K562 (cell line): ENCODE results near the gene MINAR1. TPM values are rescaled to one million over a fixed set of nuclear protein-coding genes. Genes with fewer than 3 reads are reported as not detected.

ENCODE experiments used
- ATAC-seq: fragments of 200-7000 bp; cut with Tn5 transposase; 3 replicates; pipeline ENCODE4 v1.9.1; 2020; ENCODE audit warnings: moderate library complexity
- BruUV-seq: library from RNA; stranded (reverse); fragments of 400-500 nt; replicated peaks from 2 replicates; lab custom pipeline; 2021; lab: Mats Ljungman, UMichigan
- CTCF ChIA-PET: fragments of 300-600 bp; formaldehyde crosslinking; extraction: SDS; loops from one replicate; lab custom pipeline; 2021; ENCODE audit warnings: low intra/inter-chr PET ratio; lab: Yijun Ruan, JAX
- POLR2A ChIA-PET: fragments of 300-600, 350-650 bp; sonication (Branson Sonifier 250); formaldehyde crosslinking; extraction: SDS; loops from one replicate; lab custom pipeline; 2021; ENCODE audit warnings: antibody characterized with exemption, inconsistent platforms; lab: Yijun Ruan, JAX
- DNase-seq, 4 experiments: peaks; one replicate each; pipeline versions ENCODE4 v3.0.0 to v3.0.0-alpha.2; 2011 to 2018; ENCODE audit warnings: low spot score in 3 of 4, mixed read lengths in 3 of 4; ENCODE audit errors: extremely low read depth in 1 of 4
- FAIRE-seq: peaks from 2 replicates; lab custom pipeline; 2011; peaks lifted over from hg19 to GRCh38; lab: Jason Lieb, UNC
- H2AFZ ChIP-seq: 2 replicates; pipeline ENCODE4 v1.6.0; 2011; ENCODE audit warnings: low read depth, low read length, control low read depth, inconsistent platforms
- H3K27ac ChIP-seq: fragments of 200-600 bp; 3 replicates; pipeline ENCODE4 v1.8.0; 2011; ENCODE audit warnings: low read depth, mild to moderate bottlenecking, control low read depth, inconsistent platforms, low read length, moderate library complexity, mixed read lengths; ENCODE audit errors: extremely low read depth
- H3K27me3 ChIP-seq, 2 experiments: fragments of 300-600 bp in 1 of 2; 2 replicates in 1 of 2; 3 replicates in 1 of 2; pipeline versions ENCODE4 v1.6.0 to v1.8.0; 2011; ENCODE audit warnings: inconsistent platforms in 2 of 2, low read length in 2 of 2, mild to moderate bottlenecking in 1 of 2, mixed read lengths in 1 of 2, moderate library complexity in 1 of 2; ENCODE audit not compliant: control insufficient read depth in 2 of 2, insufficient read depth in 2 of 2
- H3K36me3 ChIP-seq: fragments of 300-600 bp; 3 replicates; pipeline ENCODE4 v1.8.0; 2011; ENCODE audit warnings: mild to moderate bottlenecking, low read length, inconsistent platforms; ENCODE audit not compliant: control insufficient read depth, insufficient read depth
- H3K4me1 ChIP-seq, 2 experiments: fragments of 200-600 bp in 1 of 2; replicated peaks in 1 of 2; 2 replicates in 1 of 2; 3 replicates in 1 of 2; pipeline versions ENCODE4 v1.5.1 to v1.8.0; 2011; ENCODE audit warnings: inconsistent platforms in 2 of 2, low read length in 2 of 2, mild to moderate bottlenecking in 1 of 2, mixed read lengths in 1 of 2, moderate library complexity in 1 of 2; ENCODE audit not compliant: control insufficient read depth in 2 of 2, insufficient read depth in 2 of 2
- H3K4me2 ChIP-seq: 2 replicates; pipeline ENCODE4 v1.6.1; 2011; ENCODE audit warnings: low read length, control low read depth, inconsistent platforms, mixed read lengths; ENCODE audit not compliant: insufficient read depth
- H3K4me3 ChIP-seq: fragments of 200-600 bp; sonication (generic), shearing (Covaris generic); 2 replicates; pipeline ENCODE4 v1.5.1; 2016; ENCODE audit warnings: control low read depth, inconsistent platforms
- H3K79me2 ChIP-seq: fragments of 200-600 bp; 3 replicates; pipeline ENCODE4 v1.8.0; 2011; ENCODE audit warnings: low read length, inconsistent platforms; ENCODE audit not compliant: control insufficient read depth, insufficient read depth
- H3K9ac ChIP-seq, 2 experiments: 2 replicates each; pipeline versions ENCODE4 v1.6.0 to v1.6.1; 2011; ENCODE audit warnings: low read depth in 2 of 2, low read length in 2 of 2, control low read depth in 1 of 2, inconsistent platforms in 1 of 2, mild to moderate bottlenecking in 1 of 2, mixed read lengths in 1 of 2; ENCODE audit not compliant: insufficient read depth in 1 of 2
- H3K9me1 ChIP-seq: one replicate; pipeline ENCODE4 v1.6.0; 2011; ENCODE audit warnings: inconsistent platforms, mild to moderate bottlenecking, low read length, moderate library complexity; ENCODE audit not compliant: control insufficient read depth, insufficient read depth
- H3K9me3 ChIP-seq: replicated peaks from 2 replicates; pipeline ENCODE4 v1.5.1; 2011; ENCODE audit warnings: low read depth, low read length, inconsistent platforms; ENCODE audit not compliant: control insufficient read depth, insufficient read depth
- H4K20me1 ChIP-seq: replicated peaks from 2 replicates; pipeline ENCODE4 v1.6.1; 2011; ENCODE audit warnings: low read length, inconsistent platforms, mixed read lengths; ENCODE audit not compliant: control insufficient read depth, insufficient read depth
- ADNP ChIP-seq: fragments of 200-800 bp; sonication (Bioruptor generic); IDR thresholded peaks from 2 replicates; pipeline ENCODE4 v1.6.1; 2016; ENCODE audit warnings: missing genetic modification characterization, missing compliant biosample characterization
- DLX4 ChIP-seq: fragments of 250-450 bp; sonication (Bioruptor Pico); IDR thresholded peaks from 2 replicates; pipeline ENCODE4 v1.6.1; 2021; ENCODE audit warnings: mild to moderate bottlenecking
- ESRRB ChIP-seq: fragments of 250-450 bp; sonication (Bioruptor Pico); IDR thresholded peaks from 2 replicates; pipeline ENCODE4 v1.5.0; 2020; ENCODE audit warnings: mild to moderate bottlenecking, moderate library complexity, borderline replicate concordance
- KLF16 ChIP-seq: IDR thresholded peaks from 2 replicates; pipeline ENCODE4 v1.6.1; 2016; ENCODE audit warnings: antibody characterized with exemption
- PPARD ChIP-seq: fragments of 250-450 bp; sonication (Bioruptor Pico); IDR thresholded peaks from 2 replicates; pipeline ENCODE4 v1.8.0; 2022; ENCODE audit warnings: inconsistent platforms, mild to moderate bottlenecking, moderate library complexity
- RBM34 ChIP-seq: fragments of 200-400 bp; formaldehyde crosslinking; IDR thresholded peaks from 2 replicates; pipeline ENCODE4 v1.6.1; 2018; ENCODE audit warnings: low read length, borderline replicate concordance; ENCODE audit not compliant: insufficient read depth
- SMARCC2 ChIP-seq: fragments of 450-650 bp; IDR thresholded peaks from 2 replicates; pipeline ENCODE4 v1.6.1; 2017; ENCODE audit warnings: antibody characterized with exemption, moderate library complexity, mild to moderate bottlenecking, low read depth
- TFAP4 ChIP-seq: sonication (generic); formaldehyde crosslinking; IDR thresholded peaks from 2 replicates; pipeline ENCODE4 v1.8.0; 2022; ENCODE audit warnings: missing genetic modification reagents, mild to moderate bottlenecking, moderate library complexity, borderline replicate concordance
- U2AF1 ChIP-seq: fragments of 200-400 bp; formaldehyde crosslinking; optimal IDR thresholded peaks from 2 replicates; pipeline ENCODE3; 2017; ENCODE audit warnings: mild to moderate bottlenecking, low read depth, low read length, moderate library complexity
- ZC3H11A ChIP-seq: IDR thresholded peaks from 2 replicates; pipeline ENCODE4 v1.6.1; 2012; ENCODE audit warnings: low read depth, low read length, improper control_type of control experiment
- WGBS: fragments of 100-300 bp; shearing (Covaris generic); methylation state at CpG from one replicate; pipeline ENCODE4 v1.1.6; 2016; ENCODE audit warnings: low coverage, mixed read lengths; ENCODE audit not compliant: insufficient coverage; ENCODE audit errors: missing lambda C conversion rate; 5-methylcytosine and 5-hydroxymethylcytosine counted together
- in situ Hi-C: fragments of 300-500 bp; cut with MboI; formaldehyde crosslinking; loops from 4 replicates; pipeline ENCODE4 v1.15.0; 2018; ENCODE audit warnings: inconsistent platforms, mixed read lengths
- intact Hi-C: fragments of 100-400 bp; cut with micrococcal nuclease; formaldehyde crosslinking; loops from 2 replicates; pipeline ENCODE4 v1.14.2; 2022
- polyA plus RNA-seq, 8 experiments: library from polyadenylated mRNA; depleted of rRNA in 4 of 8; stranded (reverse) in 5 of 8; unstranded in 3 of 8; fragments of >200 nt; fragmentation: Nextera tagmentation in 2 of 8; fragmentation: Illumina TruSeq in 1 of 8; extraction: Ambion mirVana in 2 of 8; extraction: Trizol in 1 of 8; gene quantifications; 2 replicates each; pipeline versions ENCODE4 v1.2.1 to v1.2.3, GENCODE V29; 2011 to 2014; ENCODE audit warnings: inconsistent platforms in 1 of 8, missing spikeins in 1 of 8
- total RNA-seq, 7 experiments: library from RNA; depleted of rRNA in 6 of 7; stranded (reverse); fragments of >200 nt in 6 of 7; fragmentation: Illumina TruSeq in 2 of 7; extraction: Trizol in 2 of 7; gene quantifications; 2 replicates each; pipeline versions ENCODE4 v1.2.1 to v1.2.3, GENCODE V29; 2011 to 2021; ENCODE audit warnings: low replicate concordance in 1 of 7
- TF ChIP-seq, protein P1 (sequence below): fragments of 450-650 bp; IDR thresholded peaks from 2 replicates; pipeline ENCODE4 v1.6.1; 2016

Gene MINAR1
- total and polyA plus RNA-seq, 9 of the 15 experiments (the other 6 are each of a cell fraction or from before 2014, with no cell fraction given), result 0.21 to 1.2 (median 0.52) TPM

DNA sequence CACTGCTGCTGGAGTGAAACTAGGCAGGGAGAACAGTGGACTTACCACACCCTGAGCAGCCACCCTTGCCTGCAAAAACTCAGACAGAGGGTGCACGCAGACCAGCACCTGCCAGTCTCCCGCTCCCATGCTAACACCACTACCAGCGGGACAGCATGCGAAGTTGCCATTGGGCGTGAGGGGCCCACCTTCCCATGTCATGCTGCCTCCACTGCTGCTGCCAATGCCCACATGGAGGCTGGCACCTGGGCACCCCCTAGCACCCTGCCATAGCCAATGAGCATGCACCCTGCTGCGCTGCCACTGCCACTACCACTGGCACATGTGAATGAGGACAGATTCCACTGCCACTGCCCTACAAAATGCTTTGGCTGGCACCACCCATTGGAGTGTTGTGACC, 19.7 kb upstream of the MINAR1 start:
- POLR2A ChIA-PET, result no interaction called here
- Histone ChIP-seq H3K4me3 (no peak overlapping the region), H3K4me2 (no peak overlapping the region), H3K9me1 (no peaks in the 10 kb centered on the region), H3K27ac (no peak overlapping the region), H3K79me2 (no peaks in the 10 kb centered on the region), H3K36me3 (no peaks in the 10 kb centered on the region), H3K27me3 (0 out of 5 replicates have a peak, but pooled peaks cover 0 to 4% of the 10 kb centered on the region in 2 experiments), H3K9ac (no peak overlapping the region), H3K4me1 (no peaks in the 10 kb centered on the region), H3K9me3 (no peaks in the 10 kb centered on the region), H4K20me1 (no peaks in the 10 kb centered on the region), H2AFZ (no peak overlapping the region)
- ATAC-seq (no peak), DNase-seq (no peak), FAIRE-seq (no peak)
- CTCF ChIA-PET, result no interaction called here
- 79% methylated on average over 6 of the region's 6 CpGs for WGBS
- intact Hi-C loops, result no loop called here
- BruUV-seq, result no TSS peak
- in situ Hi-C loops, result no loop called here
- TF ChIP-seq DLX4 (no peak), SMARCC2 (no peak), PPARD (CRISPR knock-in tag) (no peak), TFAP4 (CRISPR knock-in tag) (no peak), ADNP (tag) (no peak), ESRRB (CRISPR knock-in tag) (no peak), ZC3H11A (no peak), KLF16 (no peak), U2AF1 (no peak), RBM34 (no peak)
- TF ChIP-seq, protein P1, sequence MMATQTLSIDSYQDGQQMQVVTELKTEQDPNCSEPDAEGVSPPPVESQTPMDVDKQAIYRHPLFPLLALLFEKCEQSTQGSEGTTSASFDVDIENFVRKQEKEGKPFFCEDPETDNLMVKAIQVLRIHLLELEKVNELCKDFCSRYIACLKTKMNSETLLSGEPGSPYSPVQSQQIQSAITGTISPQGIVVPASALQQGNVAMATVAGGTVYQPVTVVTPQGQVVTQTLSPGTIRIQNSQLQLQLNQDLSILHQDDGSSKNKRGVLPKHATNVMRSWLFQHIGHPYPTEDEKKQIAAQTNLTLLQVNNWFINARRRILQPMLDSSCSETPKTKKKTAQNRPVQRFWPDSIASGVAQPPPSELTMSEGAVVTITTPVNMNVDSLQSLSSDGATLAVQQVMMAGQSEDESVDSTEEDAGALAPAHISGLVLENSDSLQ, result no peak
